OCI-LY7 (cell line): ENCODE results near the gene ARID5B.

Experiments
- EZH2phosphoT487 ChIP-seq: fragments of 200-600 bp; sonication (generic); IDR thresholded peaks from 2 replicates; pipeline ENCODE4 v1.6.1; 2018; ENCODE audit warnings: low read depth, borderline replicate concordance, mild to moderate bottlenecking, mixed run types, antibody characterized with exemption, low read length, moderate library complexity, mixed read lengths
- TF ChIP-seq, protein P1 (sequence below): fragments of 200-600 bp; sonication (generic); conservative IDR thresholded peaks from 2 replicates; pipeline ENCODE4 v1.5.1; 2014; ENCODE audit warnings: mild to moderate bottlenecking, antibody characterized with exemption, low read length, moderate library complexity, mixed read lengths

DNA sequence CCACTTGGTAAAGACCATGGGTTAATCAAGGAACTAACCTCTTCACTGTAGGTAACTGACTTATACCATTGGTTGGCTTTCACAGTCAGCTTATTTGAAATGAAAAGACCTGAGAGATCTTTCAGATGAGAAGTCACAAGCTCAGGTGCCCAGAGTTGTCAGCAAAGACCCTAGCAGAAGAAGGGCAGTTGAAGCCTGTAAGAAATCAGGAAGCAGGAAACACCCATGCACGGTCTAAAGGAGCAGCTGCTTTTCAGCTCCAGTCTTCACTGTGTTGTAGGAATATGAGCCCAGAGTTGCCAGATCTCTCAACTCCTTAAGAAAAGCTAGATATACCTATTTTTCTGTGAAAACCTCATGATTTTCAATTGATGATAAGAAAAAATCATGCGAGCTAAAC lies 130.0 kb downstream of the ARID5B start:
- TF ChIP-seq, protein P1, sequence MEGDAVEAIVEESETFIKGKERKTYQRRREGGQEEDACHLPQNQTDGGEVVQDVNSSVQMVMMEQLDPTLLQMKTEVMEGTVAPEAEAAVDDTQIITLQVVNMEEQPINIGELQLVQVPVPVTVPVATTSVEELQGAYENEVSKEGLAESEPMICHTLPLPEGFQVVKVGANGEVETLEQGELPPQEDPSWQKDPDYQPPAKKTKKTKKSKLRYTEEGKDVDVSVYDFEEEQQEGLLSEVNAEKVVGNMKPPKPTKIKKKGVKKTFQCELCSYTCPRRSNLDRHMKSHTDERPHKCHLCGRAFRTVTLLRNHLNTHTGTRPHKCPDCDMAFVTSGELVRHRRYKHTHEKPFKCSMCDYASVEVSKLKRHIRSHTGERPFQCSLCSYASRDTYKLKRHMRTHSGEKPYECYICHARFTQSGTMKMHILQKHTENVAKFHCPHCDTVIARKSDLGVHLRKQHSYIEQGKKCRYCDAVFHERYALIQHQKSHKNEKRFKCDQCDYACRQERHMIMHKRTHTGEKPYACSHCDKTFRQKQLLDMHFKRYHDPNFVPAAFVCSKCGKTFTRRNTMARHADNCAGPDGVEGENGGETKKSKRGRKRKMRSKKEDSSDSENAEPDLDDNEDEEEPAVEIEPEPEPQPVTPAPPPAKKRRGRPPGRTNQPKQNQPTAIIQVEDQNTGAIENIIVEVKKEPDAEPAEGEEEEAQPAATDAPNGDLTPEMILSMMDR = no peak
- no peak for TF ChIP-seq EZH2phosphoT487
